Astrocyte (in vitro differentiated cells and primary cell): Measurements from ENCODE around the gene VSTM4. TPM values are rescaled to one million over a fixed set of nuclear protein-coding genes. Genes with fewer than 3 reads are reported as not detected.

ENCODE experiments used
- DNase-seq: peaks from one replicate; pipeline ENCODE4 v3.0.0-alpha.2; 2010; ENCODE audit warnings: low read depth
- FAIRE-seq: peaks from 2 replicates; lab custom pipeline; 2011; peaks lifted over from hg19 to GRCh38; lab: Jason Lieb, UNC
- H2AFZ ChIP-seq: 2 replicates; pipeline ENCODE4 v1.6.0; 2012; ENCODE audit warnings: low read depth, low read length, inconsistent platforms
- H3K27ac ChIP-seq: 2 replicates; pipeline ENCODE4 v1.5.1; 2011; ENCODE audit warnings: low read depth, low read length, inconsistent platforms
- H3K27me3 ChIP-seq: 2 replicates; pipeline ENCODE4 v1.6.0; 2011; ENCODE audit warnings: low read length, inconsistent platforms; ENCODE audit not compliant: insufficient read depth
- H3K36me3 ChIP-seq: 2 replicates; pipeline ENCODE4 v1.5.1; 2011; ENCODE audit warnings: low read length, inconsistent platforms; ENCODE audit not compliant: insufficient read depth
- H3K4me1 ChIP-seq: 2 replicates; pipeline ENCODE4 v1.5.1; 2011; ENCODE audit warnings: low read length, inconsistent platforms; ENCODE audit not compliant: insufficient read depth
- H3K4me2 ChIP-seq: 2 replicates; pipeline ENCODE4 v1.6.0; 2012; ENCODE audit warnings: low read length, inconsistent platforms
- H3K4me3 ChIP-seq: 2 replicates; pipeline ENCODE4 v1.5.1; 2011; ENCODE audit warnings: low read depth, mild to moderate bottlenecking, low read length, inconsistent platforms; ENCODE audit not compliant: insufficient read depth
- H3K79me2 ChIP-seq: 2 replicates; pipeline ENCODE4 v1.6.0; 2012; ENCODE audit warnings: mild to moderate bottlenecking, low read length, inconsistent platforms; ENCODE audit not compliant: insufficient read depth
- H3K9ac ChIP-seq: 2 replicates; pipeline ENCODE4 v1.6.0; 2012; ENCODE audit warnings: mild to moderate bottlenecking, low read length, inconsistent platforms
- H3K9me3 ChIP-seq: 2 replicates; pipeline ENCODE4 v1.5.1; 2012; ENCODE audit warnings: low read depth, mild to moderate bottlenecking, low read length, inconsistent platforms; ENCODE audit not compliant: insufficient read depth
- H4K20me1 ChIP-seq: 2 replicates; pipeline ENCODE4 v1.6.0; 2012; ENCODE audit warnings: low read length, inconsistent platforms; ENCODE audit not compliant: insufficient read depth
- H3K27ac Mint-ChIP-seq: one replicate; pipeline ENCODE4 v1.8.0; 2021; ENCODE audit warnings: mild to moderate bottlenecking, mixed read lengths; ENCODE audit not compliant: unreplicated experiment
- H3K27me3 Mint-ChIP-seq: one replicate; pipeline ENCODE4 v1.8.0; 2021; ENCODE audit warnings: low read depth, mixed read lengths; ENCODE audit not compliant: unreplicated experiment
- H3K36me3 Mint-ChIP-seq: one replicate; pipeline ENCODE4 v1.8.0; 2021; ENCODE audit warnings: low read depth, mixed read lengths; ENCODE audit not compliant: unreplicated experiment
- H3K4me1 Mint-ChIP-seq: one replicate; pipeline ENCODE4 v1.8.0; 2021; ENCODE audit warnings: low read depth, mixed read lengths; ENCODE audit not compliant: unreplicated experiment
- H3K4me3 Mint-ChIP-seq: one replicate; pipeline ENCODE4 v1.8.0; 2021; ENCODE audit warnings: mild to moderate bottlenecking, moderate library complexity, mixed read lengths; ENCODE audit not compliant: unreplicated experiment
- H3K9me3 Mint-ChIP-seq: one replicate; pipeline ENCODE4 v1.8.0; 2021; ENCODE audit warnings: mild to moderate bottlenecking, mixed read lengths; ENCODE audit not compliant: unreplicated experiment
- CTCF ChIP-seq: IDR thresholded peaks from 2 replicates; pipeline ENCODE4 v1.5.1; 2011; ENCODE audit warnings: low read depth, mild to moderate bottlenecking, inconsistent platforms, low read length, moderate library complexity; ENCODE audit not compliant: insufficient read depth
- EZH2 ChIP-seq: IDR thresholded peaks from 2 replicates; pipeline ENCODE4 v1.6.1; 2012; ENCODE audit warnings: mild to moderate bottlenecking, low read length, inconsistent platforms; ENCODE audit not compliant: insufficient read depth
- total RNA-seq: library from RNA; stranded (reverse); gene quantifications from 2 replicates; pipeline ENCODE4 v1.2.1, GENCODE V29; 2021

The VSTM4 gene
- total RNA-seq, 1 donor from 2014 or later = 1.1 TPM

DNA sequence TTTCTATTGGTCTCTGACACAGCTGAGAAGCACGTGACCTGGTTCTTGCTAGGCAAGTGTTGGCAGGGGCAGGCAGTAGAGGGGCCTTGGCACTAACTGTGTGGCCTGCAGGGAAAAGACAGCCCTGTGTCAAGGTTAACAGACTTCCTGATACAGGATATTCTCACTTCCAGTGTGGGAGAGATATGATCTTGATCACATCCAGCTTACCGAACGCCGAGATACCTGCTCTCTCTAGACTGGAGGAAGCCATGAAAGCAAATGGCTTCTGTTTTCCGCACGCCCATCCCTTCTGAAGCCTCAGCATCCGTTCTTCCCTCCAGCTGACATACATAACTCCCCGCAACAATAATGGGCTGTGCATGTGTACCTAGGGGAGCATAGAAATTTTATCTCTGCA lies 79.4 kb downstream of the VSTM4 start:
- H3K27ac Mint-ChIP-seq = no peak overlapping the region
- H3K9ac ChIP-seq = no peak overlapping the region

DNA sequence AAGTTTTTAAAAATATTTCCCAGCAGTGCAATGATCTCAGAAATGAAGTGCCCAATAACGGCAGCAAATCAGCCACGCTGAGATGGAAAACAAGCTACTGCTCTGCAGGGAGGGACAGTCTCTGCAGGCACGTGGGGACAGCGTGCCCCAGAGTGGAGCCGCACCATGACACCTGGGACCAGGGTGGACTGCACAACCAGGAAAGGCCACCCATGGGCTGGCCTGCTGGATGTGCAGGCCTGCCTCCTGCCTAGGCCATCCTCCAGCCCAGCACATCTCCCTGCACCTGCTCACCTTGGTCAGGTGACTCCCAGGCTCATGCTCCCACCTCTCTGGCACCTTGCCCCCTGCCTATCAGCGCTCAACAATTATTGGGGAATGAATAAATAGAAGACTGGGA lies 80.4 kb downstream of the VSTM4 start:
- H3K27me3 Mint-ChIP-seq = peaks cover 11% of the 10 kb centered on the region
- Histone ChIP-seq H3K36me3 (no peaks in the 10 kb centered on the region), H3K4me3 (no peak overlapping the region)

More for the DNA sequence above, 79.4 kb downstream of the VSTM4 start:
- Histone ChIP-seq H3K9me3 (no peaks in the 10 kb centered on the region), H3K27ac (no peak overlapping the region), H3K4me3 (no peak overlapping the region), H2AFZ (no peak overlapping the region), H4K20me1 (no peaks in the 10 kb centered on the region), H3K4me1 (no peaks in the 10 kb centered on the region), H3K36me3 (no peaks in the 10 kb centered on the region), H3K27me3 (no peaks in the 10 kb centered on the region), H3K4me2 (no peak overlapping the region), H3K79me2 (no peaks in the 10 kb centered on the region)
- Mint-ChIP-seq H3K4me1 (peaks cover 4% of the 10 kb centered on the region), H3K36me3 (no peaks in the 10 kb centered on the region), H3K27me3 (peaks cover 11% of the 10 kb centered on the region), H3K9me3 (no peaks in the 10 kb centered on the region), H3K4me3 (no peak overlapping the region)
- DNase-seq (no peak), FAIRE-seq (no peak)
- TF ChIP-seq EZH2 = no peak
- no peak for TF ChIP-seq CTCF

More for the DNA sequence above, 80.4 kb downstream of the VSTM4 start:
- no peak overlapping the region for H3K9ac ChIP-seq
- H3K4me1 ChIP-seq = no peaks in the 10 kb centered on the region
- H3K4me2 ChIP-seq = no peak overlapping the region
- FAIRE-seq = no peak
- no peak overlapping the region for H3K27ac Mint-ChIP-seq
- TF ChIP-seq EZH2 (no peak), CTCF (no peak)
- no peaks in the 10 kb centered on the region for H3K36me3 Mint-ChIP-seq
- no peaks in the 10 kb centered on the region for H4K20me1 ChIP-seq
- H3K9me3 ChIP-seq = no peaks in the 10 kb centered on the region
- H3K27ac ChIP-seq = no peak overlapping the region
- no peak overlapping the region for H3K4me3 Mint-ChIP-seq
- DNase-seq = no peak
- H3K9me3 Mint-ChIP-seq = no peaks in the 10 kb centered on the region
- H2AFZ ChIP-seq = no peak overlapping the region
- no peaks in the 10 kb centered on the region for H3K27me3 ChIP-seq
- H3K79me2 ChIP-seq = no peaks in the 10 kb centered on the region
- H3K4me1 Mint-ChIP-seq = peaks cover 4% of the 10 kb centered on the region
